SK-N-SH treated with all-trans-retinoic acid at 6 μM for 48 hours (cell line): ENCODE data around the gene UBE2U.

Experiments used
- ATAC-seq: fragments of 200-7000 bp; cut with Tn5 transposase; 3 replicates; pipeline ENCODE4 v1.9.1; 2020; ENCODE audit warnings: mild to moderate bottlenecking, moderate library complexity
- ARNTL ChIP-seq: fragments of 450-650 bp; formaldehyde crosslinking; IDR thresholded peaks from 2 replicates; pipeline ENCODE4 v1.5.0; 2020; ENCODE audit warnings: low read depth, mild to moderate bottlenecking, moderate library complexity, borderline replicate concordance
- BACH2 ChIP-seq: fragments of 250-450 bp; sonication (Bioruptor Pico); IDR thresholded peaks from 2 replicates; pipeline ENCODE4 v1.9.0; 2021; ENCODE audit warnings: mild to moderate bottlenecking, borderline replicate concordance
- CREB5 ChIP-seq: fragments of 250-450 bp; sonication (Bioruptor Pico); IDR thresholded peaks from 2 replicates; pipeline ENCODE4 v1.5.1; 2020; ENCODE audit warnings: low read depth, mild to moderate bottlenecking, moderate library complexity
- CSDC2 ChIP-seq: fragments of 250-450 bp; sonication (Bioruptor Pico); IDR thresholded peaks from 2 replicates; pipeline ENCODE4 v1.5.0; 2020; ENCODE audit warnings: mild to moderate bottlenecking, moderate library complexity
- CSRNP3 ChIP-seq: fragments of 250-450 bp; sonication (Bioruptor Pico); IDR thresholded peaks from 2 replicates; pipeline ENCODE4 v1.5.1; 2021; ENCODE audit warnings: mild to moderate bottlenecking, moderate library complexity
- ESRRG ChIP-seq: fragments of 250-450 bp; sonication (Bioruptor Pico); IDR thresholded peaks from 2 replicates; pipeline ENCODE4 v1.6.1; 2021; ENCODE audit warnings: mild to moderate bottlenecking
- GLIS3 ChIP-seq: fragments of 250-450 bp; sonication (Bioruptor Pico); IDR thresholded peaks from 2 replicates; pipeline ENCODE4 v1.5.0; 2020; ENCODE audit warnings: mild to moderate bottlenecking, moderate library complexity
- ISL1 ChIP-seq: fragments of 250-450 bp; sonication (Bioruptor Pico); IDR thresholded peaks from 2 replicates; pipeline ENCODE4 v2.1.2; 2022; ENCODE audit warnings: mild to moderate bottlenecking, moderate library complexity
- OSR1 ChIP-seq: fragments of 250-450 bp; sonication (Bioruptor Pico); IDR thresholded peaks from 2 replicates; pipeline ENCODE4 v1.8.0; 2022; ENCODE audit warnings: moderate library complexity, mild to moderate bottlenecking, inconsistent platforms
- PATZ1 ChIP-seq: fragments of 250-450 bp; sonication (Bioruptor Pico); IDR thresholded peaks from 2 replicates; pipeline ENCODE4 v1.8.0; 2020; ENCODE audit warnings: mild to moderate bottlenecking, moderate library complexity, borderline replicate concordance
- POU6F1 ChIP-seq: fragments of 250-450 bp; sonication (Bioruptor Pico); IDR thresholded peaks from 2 replicates; pipeline ENCODE4 v1.8.0; 2021; ENCODE audit warnings: low read depth, mild to moderate bottlenecking, moderate library complexity, borderline replicate concordance
- PPARA ChIP-seq: fragments of 250-450 bp; sonication (Bioruptor Pico); IDR thresholded peaks from 2 replicates; pipeline ENCODE4 v1.5.0; 2020; ENCODE audit warnings: mild to moderate bottlenecking, borderline replicate concordance
- RARB ChIP-seq: fragments of 250-450 bp; sonication (Bioruptor Pico); IDR thresholded peaks from 2 replicates; pipeline ENCODE4 v1.8.0; 2021; ENCODE audit warnings: mild to moderate bottlenecking, moderate library complexity
- TCF4 ChIP-seq: fragments of 250-450 bp; sonication (Bioruptor Pico); IDR thresholded peaks from 2 replicates; pipeline ENCODE4 v1.8.0; 2021; ENCODE audit warnings: mild to moderate bottlenecking, moderate library complexity, borderline replicate concordance
- TOX ChIP-seq: fragments of 250-450 bp; sonication (Bioruptor Pico); IDR thresholded peaks from 2 replicates; pipeline ENCODE4 v1.8.0; 2021; ENCODE audit warnings: mild to moderate bottlenecking, moderate library complexity, borderline replicate concordance
- ZFP3 ChIP-seq: fragments of 250-450 bp; sonication (Bioruptor Pico); IDR thresholded peaks from 2 replicates; pipeline ENCODE4 v1.5.0; 2020; ENCODE audit warnings: mild to moderate bottlenecking, moderate library complexity
- ZFP30 ChIP-seq: fragments of 450-650 bp; formaldehyde crosslinking; IDR thresholded peaks from 2 replicates; pipeline ENCODE4 v1.5.0; 2022; ENCODE audit warnings: mild to moderate bottlenecking, moderate library complexity
- ZNF565 ChIP-seq: fragments of 450-650 bp; formaldehyde crosslinking; conservative IDR thresholded peaks from 2 replicates; pipeline ENCODE4 v1.5.0; 2020; ENCODE audit warnings: low read depth, mild to moderate bottlenecking, moderate library complexity
- ZNF70 ChIP-seq: fragments of 450-650 bp; formaldehyde crosslinking; IDR thresholded peaks from 2 replicates; pipeline ENCODE4 v1.5.0; 2020; ENCODE audit warnings: mild to moderate bottlenecking, moderate library complexity
- ZNF8 ChIP-seq: fragments of 450-650 bp; formaldehyde crosslinking; IDR thresholded peaks from 2 replicates; pipeline ENCODE4 v1.5.0; 2020; ENCODE audit warnings: mild to moderate bottlenecking, moderate library complexity

The UBE2U gene

GRCh38 chr1:64266991-64267390, 63.6 kb downstream of the UBE2U start:
- no peak for ATAC-seq
- TF ChIP-seq PATZ1 (CRISPR knock-in tag) (no peak), CSRNP3 (no peak), POU6F1 (CRISPR knock-in tag) (no peak), CSDC2 (no peak), BACH2 (CRISPR knock-in tag) (no peak), TOX (CRISPR knock-in tag) (no peak), TCF4 (CRISPR knock-in tag) (no peak), RARB (no peak), ISL1 (CRISPR knock-in tag) (no peak), PPARA (CRISPR knock-in tag) (no peak), ZFP3 (no peak), ZNF565 (CRISPR knock-in tag) (no peak), ZNF8 (CRISPR knock-in tag) (no peak), OSR1 (no peak)

- ATAC-seq = peak; percentile 91
- TF ChIP-seq ZFP30 (CRISPR knock-in tag) (no peak), ARNTL (CRISPR knock-in tag) (no peak), PPARA (CRISPR knock-in tag) (no peak), BACH2 (CRISPR knock-in tag) (no peak), ESRRG (CRISPR knock-in tag) (no peak), GLIS3 (CRISPR knock-in tag) (no peak), ZNF565 (CRISPR knock-in tag) (no peak), RARB (no peak), ISL1 (CRISPR knock-in tag) (no peak), ZFP3 (no peak), ZNF70 (CRISPR knock-in tag) (no peak), CREB5 (no peak), PATZ1 (CRISPR knock-in tag) (no peak), TCF4 (CRISPR knock-in tag) (no peak), ZNF8 (CRISPR knock-in tag) (no peak), POU6F1 (CRISPR knock-in tag) (no peak), CSDC2 (no peak)
Observed at GRCh38 chr1:64268653-64269557, 65.5 kb downstream of the UBE2U start.
